GOT3 (cell line): ENCODE measurements around the gene PMCH.
"Not testable (repeated sequence)": the region's sequence is repeated elsewhere in the genome, so short reads cannot be mapped to it uniquely, and the experiment has no call there.

Source experiments
- DNase-seq: peaks from one replicate; lab custom pipeline; 2025; ENCODE audit warnings: mixed read lengths; lab: John Stamatoyannopoulos, UW

The PMCH gene, protein sequence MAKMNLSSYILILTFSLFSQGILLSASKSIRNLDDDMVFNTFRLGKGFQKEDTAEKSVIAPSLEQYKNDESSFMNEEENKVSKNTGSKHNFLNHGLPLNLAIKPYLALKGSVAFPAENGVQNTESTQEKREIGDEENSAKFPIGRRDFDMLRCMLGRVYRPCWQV

DNA sequence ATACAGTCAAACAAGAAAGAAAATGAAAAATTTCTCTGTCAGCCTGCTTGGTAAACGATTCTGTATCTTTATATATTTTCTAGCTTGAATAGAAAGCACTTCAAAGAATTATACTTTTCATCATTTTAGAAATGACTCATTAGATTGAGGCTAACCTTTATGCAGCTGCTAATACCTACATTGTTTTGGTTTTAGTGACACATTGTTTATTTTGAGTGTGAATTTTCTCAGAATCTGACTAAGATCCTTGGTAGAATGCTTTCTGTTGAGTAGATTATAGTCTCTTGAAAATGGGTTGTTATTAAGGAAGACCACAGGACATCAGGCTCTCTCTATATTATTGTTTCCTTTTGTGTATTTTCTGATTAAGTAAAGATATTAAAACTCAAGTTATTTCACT, at the start of gene PMCH:
TSS of gene PMCH (minus strand) at position 45 of the 400 bp plus-strand sequence. CDS start 63 bp downstream, outside the sequence.
- DNase-seq = no peak

DNA sequence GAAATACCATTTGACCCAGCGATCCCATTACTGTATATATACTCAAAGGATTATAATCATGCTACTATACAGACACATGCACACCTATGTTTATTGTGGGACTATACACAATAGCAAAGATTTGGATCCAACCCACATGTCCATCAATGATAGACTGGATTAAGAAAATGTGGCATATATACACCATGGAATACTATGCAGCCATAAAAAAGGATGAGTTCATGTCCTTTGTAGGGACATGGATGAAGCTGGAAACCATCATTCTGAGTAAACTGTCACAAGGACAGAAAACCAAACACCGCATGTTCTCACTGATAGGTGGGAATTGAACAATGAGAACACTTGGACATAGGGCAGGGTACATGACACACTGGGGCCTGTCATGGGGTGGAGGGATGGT, 43.2 kb upstream of the PMCH start:
- DNase-seq = not testable (repeated sequence)

DNA sequence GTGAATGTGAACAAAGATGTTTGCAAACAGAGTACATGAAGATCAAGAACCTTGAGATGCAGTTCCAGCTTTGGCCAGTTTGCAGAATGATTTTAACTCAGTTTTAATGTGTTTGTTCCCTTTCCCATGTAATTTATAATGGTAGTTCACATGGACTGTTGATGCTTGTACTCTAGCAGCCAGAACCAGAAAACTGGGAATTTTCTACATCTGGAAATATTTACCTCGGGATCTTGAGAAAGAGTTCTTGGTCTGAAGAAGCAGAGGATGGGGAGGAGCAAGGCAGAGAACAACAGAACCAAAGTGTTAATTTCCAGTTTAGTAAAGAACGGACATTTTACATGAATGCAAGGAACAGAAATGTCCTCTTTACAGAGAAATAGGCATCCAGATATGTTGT, 37.0 kb upstream of the PMCH start:
- no peak for DNase-seq

DNA sequence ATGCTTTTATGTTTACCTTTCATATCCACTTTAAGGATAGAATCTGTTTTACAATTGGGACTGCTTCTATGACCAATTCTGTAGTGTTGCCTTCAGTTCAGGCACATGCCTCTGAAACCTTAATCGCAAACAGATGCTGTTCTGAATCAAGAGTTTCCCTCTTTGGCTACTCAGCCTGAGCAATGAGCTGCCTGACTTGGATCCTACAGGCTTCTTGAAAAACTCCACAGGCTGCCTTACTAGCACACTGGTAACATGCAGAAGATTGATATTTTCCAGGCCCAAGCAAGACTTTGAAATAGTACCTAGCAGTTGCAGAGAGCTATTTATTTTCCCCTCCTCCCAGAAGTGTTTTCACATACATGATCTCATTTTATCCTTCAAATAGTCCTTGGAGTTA, 34.8 kb upstream of the PMCH start:
- no peak for DNase-seq

DNA sequence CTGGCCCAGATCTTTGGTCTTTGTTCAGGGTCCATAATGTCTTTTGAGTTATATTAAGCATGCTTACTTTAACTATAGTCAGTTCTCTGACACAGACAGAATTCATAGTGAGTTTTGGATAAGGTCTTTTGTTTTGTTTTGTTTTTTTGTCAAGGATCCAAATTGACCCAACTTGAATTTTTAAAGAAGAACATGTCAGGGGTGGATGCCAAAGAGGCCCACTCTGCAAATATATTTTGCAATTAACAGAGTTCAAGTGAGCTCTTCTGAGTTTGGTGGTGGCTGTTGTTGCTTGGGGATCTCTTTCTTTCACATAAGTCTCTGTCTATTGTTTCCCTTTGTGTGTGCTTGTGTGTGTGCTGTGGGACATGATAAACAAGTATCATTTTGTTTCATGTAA, 34.4 kb upstream of the PMCH start:
- no peak for DNase-seq

DNA sequence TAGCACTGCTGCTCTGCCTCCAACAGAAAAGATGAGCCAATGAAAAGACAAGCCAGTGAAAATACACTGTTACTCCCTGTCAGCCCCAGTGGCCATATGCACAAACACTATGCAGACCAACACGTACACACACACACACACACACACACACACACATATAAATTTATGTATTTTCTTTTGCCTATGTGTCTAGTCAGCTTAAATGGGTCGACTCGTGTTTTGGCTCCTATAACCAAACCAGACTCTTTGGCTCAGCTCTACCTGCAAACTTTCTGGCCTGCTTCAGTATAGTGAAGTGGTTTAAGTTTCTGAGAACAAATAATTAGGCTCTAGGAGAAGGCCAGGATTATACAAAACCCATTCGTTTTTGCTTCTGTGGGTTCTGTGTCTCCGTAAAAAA, 30.3 kb upstream of the PMCH start:
- DNase-seq = no peak

DNA sequence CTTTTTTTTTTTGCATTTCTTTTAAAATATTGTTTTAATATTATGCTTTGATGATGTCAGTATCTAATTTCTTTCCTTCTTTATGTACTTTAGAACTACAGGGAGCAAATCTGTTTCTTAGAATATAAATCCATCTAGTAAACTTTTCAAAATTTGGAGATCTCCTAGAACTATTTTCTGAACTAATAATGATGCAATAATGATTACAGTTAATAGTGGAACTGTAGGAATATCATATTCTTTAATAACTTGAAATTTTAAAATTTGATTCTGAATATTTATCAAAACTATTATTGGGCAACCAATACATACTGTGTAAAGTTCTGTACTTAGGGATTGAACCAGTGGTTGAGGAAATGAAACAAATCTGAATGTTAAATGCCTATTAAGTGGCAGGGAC, 23.1 kb upstream of the PMCH start:
- DNase-seq = no peak

DNA sequence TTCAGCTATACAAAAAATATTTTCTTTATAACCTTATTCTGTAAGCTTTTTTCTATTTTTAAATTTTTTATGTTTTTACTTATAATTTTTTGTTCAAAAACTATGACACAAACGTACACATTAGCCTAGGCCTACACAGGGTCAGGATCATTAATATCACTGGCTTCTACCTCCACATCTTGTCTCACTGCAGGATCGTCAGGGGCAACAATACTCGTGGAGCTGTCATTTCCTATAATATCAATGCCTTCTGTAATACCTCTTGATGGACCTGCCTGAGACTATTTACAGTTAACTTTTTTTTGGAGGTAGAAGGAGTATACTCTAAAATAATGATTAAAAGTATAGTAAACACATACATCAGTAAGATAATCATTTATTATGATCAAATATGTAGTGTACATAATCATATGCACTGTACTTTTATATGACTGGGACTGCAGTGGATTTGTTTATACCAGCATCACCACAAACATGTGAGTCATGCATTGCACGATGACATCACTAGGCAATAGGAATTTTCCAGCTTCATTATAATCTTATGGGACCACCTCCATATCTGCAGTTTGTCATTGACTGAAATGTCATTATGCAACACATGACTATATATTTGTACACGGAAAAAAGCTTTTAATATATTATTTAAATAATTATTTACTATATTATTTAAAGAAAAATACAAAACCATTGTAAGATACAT, 18.5 kb upstream of the PMCH start:
- no peak for DNase-seq

DNA sequence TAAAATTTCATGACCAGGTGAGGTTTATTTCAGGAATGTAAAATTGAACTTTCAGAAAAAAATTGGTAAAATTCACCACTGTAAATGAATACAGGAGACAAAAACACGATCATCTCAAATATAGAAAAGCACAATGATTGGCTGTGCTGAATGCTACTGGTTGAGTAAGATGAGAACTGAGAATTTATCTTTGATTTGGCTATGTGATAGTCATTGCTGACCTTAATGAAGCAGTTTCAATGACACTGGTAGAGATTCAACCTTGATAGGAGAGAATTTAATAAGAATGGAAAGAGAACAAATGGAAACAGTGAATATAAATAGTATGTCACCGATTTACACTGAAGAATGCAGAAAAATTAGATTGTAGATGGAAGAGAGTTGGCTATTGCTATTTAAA, 6.4 kb upstream of the PMCH start:
- DNase-seq = no peak

DNA sequence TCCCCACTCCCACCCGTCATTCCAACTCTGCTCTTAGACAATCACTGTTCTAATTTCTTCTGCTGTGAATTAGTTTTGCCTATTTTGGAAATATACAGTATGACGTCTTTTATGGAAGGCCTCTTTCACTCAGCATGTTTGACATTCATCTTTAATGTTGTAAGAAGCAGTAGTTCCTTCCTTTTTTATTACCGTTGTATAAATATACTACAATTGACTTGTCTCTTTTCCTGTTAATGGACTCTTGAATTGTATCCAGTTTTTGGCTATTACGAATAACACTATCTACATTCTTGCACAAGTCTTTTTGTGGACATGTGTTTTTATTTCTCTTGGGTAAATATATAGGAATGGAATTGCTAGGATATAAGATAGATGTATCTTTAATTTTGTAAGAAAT, 4.9 kb upstream of the PMCH start:
- DNase-seq = no peak

DNA sequence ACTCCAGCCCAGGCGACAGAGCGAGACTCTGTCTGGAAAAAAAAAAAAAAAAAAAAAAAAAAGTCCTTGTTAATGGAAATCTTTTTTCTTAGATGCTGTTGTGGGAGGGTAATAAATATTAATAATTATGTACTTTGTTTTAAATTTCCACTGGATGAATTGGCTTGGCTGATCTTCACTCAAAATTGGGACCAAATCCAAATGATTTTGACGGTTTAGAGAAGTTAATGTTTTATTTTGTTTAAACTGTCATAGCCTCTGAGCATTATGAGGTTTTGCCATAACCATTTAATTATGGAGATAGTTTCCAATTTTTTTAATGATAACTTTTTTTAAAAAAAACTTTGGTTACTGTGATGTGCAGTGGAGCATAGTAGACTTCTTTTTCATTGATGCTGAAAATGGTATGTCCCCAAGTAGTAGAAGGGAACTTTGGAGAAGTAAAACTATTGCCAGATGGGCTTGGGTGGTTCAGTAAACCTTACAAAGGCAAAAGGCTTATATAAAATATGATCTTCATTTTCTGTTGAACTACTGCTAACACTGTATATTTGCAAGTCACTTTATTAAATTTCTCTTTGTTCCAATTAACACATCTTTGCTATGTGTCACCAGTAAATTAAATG, 3.9 kb upstream of the PMCH start:
- no peak for DNase-seq

DNA sequence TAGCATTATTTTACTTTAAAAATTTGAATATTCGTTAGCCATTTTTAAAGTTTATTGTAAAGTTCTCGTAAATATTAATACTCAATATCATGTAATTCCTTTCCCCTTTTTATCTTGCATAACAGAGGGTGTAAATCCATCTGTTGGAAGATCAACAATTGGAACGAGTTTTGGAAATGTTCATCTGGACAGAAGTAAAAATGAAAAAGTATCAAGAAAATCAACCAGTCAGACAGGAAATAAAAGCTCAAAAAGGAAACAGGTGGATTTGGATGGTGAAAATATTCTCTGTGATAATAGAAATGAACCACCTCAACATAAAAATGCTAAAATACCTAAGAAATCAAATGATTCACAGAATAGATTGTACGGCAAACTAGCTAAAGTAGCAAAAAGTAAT, 1.8 kb downstream of the PMCH start:
- DNase-seq = no peak

DNA sequence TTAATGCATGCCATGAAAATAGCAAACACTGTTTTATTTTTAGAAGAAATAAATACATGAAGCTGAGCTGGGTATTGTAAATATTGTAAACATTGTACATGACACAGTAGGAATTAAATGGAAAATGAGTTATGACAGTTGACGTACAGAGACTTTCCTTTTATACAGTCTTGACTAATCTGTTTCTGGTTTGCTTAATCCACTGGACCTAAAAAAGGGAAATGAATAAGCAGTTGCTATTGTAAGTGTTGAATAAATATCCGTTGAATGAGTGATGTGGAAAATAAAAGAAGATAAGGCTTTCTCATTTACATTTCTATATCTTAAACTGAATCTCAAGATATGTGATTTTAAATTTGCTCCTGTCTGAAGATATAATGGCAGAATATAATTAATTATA, 15.0 kb downstream of the PMCH start:
- DNase-seq = no peak

DNA sequence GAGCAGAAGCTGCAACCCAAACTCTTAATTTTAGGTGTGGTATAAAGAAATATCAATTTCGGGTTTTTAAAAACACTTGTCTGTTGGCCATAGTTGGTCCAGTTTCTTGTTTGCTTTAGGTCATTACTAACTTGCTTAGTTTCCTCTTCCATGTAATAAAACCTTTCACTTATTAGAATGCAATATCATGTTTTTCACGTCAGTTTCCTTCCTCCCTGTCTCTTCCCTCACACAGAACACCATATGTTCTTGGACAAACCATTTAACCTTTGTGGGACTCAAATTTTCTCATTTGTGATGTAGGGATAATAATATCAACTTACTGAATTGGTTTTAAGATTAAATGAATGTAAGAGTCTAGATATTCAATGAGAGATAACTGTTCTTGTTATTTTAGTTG, 22.9 kb downstream of the PMCH start:
- DNase-seq = no peak

DNA sequence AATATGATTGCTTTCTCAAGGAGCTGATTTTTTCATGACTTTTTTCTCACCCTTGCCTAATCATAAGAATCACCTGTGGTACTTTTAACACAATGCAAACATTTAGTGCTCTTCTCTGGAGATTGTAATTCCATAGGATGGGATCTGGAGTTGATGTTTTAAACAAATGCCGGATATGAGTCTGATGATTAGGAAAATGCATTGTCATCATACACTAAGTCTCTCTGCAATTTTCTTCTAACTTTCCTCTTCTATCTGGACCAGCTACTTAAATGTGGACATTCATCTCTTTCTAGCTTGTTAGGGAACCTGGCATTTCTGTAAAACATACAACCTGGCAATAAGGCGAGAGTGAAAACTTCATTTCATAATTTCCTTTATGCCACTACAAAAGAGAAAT, 23.5 kb downstream of the PMCH start:
- DNase-seq = no peak

DNA sequence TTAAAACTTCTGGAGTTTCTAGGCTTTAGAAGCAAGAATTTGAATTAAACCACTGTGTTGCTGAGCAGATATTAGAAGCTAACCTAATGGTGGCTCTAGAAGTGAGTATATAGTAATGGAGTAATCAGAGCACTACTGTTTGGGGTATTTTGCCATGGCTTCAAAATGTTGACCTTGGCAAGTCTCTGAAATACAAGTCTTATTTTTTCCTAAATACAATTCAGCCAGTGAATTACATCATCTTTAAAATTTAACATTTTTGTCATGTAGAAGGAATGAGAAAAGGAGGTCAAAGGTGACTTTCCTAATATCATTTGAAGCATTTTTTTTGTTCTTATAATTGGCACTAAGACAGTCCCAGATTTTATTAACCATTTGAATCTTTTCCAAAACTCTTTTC, 25.2 kb downstream of the PMCH start:
- DNase-seq = no peak

DNA sequence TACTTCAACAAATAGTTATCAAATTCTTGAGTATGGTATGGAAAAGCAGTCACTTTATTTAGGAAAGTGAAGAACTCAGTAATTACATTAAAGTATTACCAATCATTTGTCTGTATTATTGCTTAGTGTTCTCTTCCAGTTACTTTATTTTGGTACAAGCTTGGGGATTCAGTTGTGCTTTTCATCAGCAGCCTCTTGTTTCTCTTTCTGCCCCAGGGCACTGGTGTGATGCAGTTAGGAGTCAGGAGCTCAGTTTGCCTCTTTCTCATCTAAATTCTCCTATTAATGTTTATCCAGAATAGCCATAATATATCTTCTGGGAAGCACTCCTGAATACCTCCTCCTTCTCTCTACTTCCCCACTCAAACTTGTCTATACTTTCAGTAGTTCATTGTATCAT, 25.7 kb downstream of the PMCH start:
- no peak for DNase-seq

DNA sequence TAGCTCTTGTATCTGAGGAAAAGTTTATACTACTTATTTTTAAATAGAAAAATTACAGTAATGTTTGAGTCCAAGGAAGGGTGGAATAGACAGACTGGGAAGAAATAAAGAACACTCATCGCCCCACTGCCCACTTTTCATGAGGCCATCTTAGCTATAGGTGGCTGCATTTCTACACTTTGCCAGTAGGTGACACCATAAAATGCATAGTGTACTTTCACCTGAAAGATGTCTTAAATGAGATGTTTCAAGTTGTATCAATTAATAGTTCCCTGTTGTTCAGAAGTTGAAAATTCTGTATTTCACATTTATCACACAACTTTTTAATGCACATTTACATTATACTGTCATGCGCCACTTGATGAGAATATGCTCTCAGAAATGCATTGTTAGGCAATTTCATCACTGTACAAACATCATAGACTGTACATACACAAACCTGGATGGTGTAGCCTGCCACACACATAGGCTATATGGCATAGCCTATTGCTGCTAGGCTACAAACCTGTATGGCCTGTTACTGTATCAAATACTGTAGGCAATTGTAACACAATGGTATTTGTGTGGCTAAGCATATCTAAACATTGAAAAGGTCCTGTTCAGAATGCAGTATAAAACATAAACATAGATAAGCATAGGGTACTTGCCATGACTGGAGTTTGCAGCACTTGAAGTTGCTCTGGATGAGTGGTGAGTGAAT, 27.6 kb downstream of the PMCH start:
- DNase-seq = no peak

DNA sequence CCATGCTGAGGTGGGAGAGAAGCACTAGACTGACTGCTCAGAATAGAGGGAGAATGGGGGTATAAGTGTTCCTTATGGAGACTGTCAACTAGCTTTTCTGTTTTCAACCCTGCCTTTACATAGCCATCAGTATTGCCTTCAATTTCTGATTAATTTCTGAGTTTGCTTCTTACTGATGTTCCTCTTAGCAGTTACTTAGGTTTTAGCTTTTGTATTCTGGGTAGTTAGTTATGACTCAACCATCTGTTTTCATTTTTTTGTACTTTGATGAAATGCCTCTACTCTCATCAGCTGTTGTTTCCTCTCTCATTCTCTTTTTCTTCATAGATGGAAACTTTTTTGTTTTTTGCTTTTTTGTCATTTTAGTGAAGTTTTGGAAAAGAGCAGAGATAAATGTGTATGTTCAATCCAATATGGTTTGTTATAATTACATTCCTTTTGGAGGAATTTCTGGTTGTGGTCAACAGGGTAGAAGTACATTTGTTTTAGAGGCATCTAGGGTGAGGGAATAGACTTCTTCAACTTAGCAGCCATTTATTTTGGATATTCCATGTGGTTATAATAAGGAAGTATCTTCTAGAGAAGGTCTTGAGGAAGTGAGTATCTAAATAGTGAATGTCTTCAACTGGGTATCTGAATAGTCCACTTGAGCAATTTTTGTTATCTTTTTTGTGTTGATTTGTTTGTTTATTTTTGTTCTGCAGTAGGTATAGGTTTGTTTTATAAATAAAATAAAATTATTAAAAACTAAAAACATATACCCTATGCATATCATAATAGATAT, 29.6 kb downstream of the PMCH start:
- DNase-seq = no peak

DNA sequence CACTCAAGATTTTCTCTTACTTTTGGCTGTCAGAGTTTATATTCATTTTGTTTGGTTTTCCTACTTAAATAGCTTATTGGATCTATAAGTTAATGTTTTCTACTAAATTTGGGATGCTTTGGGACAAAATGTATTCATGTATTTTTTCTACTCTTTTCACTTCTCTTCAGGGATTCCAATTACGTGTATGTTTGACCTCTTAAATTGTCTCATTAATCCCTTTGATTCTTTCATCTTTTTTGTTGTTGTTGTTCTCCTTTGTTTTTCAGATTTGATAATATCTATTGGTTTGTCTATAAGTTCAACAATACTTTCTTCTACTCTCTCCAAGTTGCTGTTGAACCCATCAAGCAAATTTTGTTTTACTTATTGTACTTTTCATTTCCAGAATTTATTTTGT, 34.2 kb downstream of the PMCH start:
- DNase-seq = no peak

DNA sequence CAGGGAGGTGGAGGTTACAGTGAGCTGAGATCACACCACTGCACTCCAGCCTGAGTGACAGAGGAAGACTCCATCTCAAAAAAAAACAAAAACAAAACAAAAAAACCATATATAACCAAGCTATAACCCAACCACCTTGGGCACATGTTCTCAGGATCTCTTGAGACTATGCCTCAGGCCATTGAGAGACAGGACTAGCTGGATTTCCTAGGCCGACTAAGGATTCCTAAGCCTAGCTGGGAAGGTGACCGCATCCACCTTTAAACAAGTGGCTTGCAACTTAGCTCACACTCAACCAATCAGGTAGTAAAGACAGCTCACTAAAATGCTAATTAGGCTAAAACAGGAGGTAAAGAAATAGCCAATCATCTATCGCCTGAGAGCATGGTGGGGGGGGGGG, 42.4 kb downstream of the PMCH start:
- not testable (repeated sequence) for DNase-seq

DNA sequence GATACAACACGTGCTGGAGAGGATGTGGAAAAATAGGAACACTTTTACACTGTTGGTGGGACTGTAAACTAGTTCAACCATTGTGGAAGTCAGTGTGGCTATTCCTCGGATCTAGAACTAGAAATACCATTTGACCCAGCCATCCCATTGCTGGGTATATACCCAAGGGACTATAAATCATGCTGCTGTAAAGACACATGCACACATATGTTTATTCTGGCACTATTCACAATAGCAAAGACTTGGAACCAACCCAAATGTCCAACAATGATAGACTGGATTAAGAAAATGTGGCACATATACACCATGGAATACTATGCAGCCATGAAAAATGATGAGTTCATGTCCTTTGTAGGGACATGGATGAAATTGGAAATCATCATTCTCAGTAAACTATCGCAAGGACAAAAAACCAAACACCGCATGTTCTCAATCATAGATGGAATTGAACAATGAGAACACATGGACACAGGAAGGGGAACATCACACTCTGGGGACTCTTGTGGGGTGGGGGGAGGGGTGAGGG, 50.5 kb downstream of the PMCH start:
- not testable (repeated sequence) for DNase-seq
